ENCODE measurements around the gene RNASE4. TPM values are rescaled to one million over a fixed set of nuclear protein-coding genes. Genes with fewer than 3 reads are reported as not detected.
A peak's percentile ranks its signal among the peaks of the same experiment; 100 is the strongest.

RNASE4 gene
- total and polyA plus RNA-seq, 2 donors (not counting 3 experiments of a cell fraction or from before 2014, with no cell fraction given), result 6.9 to 27.4 TPM

- CTCF ChIA-PET, result interaction anchor here (0.9 to 6.4 kb wide), 10 partner anchors 7 to 352 kb away, joined by 3 to 49 read pairs (median 12); partner anchors contain the start of gene PARP2
- intact Hi-C loops (cut with micrococcal nuclease), result no loop called here
- Histone ChIP-seq H3K79me2 (ENCODE audit: control insufficient read depth, insufficient read depth, low read length) (no peaks in the 10 kb centered on the region), H3K9me1 (replicated peaks; ENCODE audit: control insufficient read depth, extremely low read depth, insufficient read depth, low read length) (no peaks in the 10 kb centered on the region), H4K20me1 (replicated peaks; ENCODE audit: control insufficient read depth, extremely low read depth, insufficient read depth, low read length) (no peaks in the 10 kb centered on the region), H3K36me3 (ENCODE audit: control insufficient read depth in 2 of 2, extremely low read depth in 1 of 2, insufficient read depth in 2 of 2, low read length in 2 of 2) (no peaks in the 10 kb centered on the region), H3K4me1 (ENCODE audit: control insufficient read depth, extremely low read depth, insufficient read depth, low read length) (peaks cover 27% of the 10 kb centered on the region), H2AFZ (ENCODE audit: low read depth, low read length) (peak overlapping the region; percentile 98), H3K27ac (ENCODE audit: insufficient read depth, low read depth, low read length) (peak overlapping the region; percentile 97), H3K9me3 (replicated peaks; ENCODE audit: control insufficient read depth, insufficient read depth, low read length) (no peaks in the 10 kb centered on the region), H3K4me3 (replicated peaks in 1 of 3; ENCODE audit: insufficient read depth in 1 of 3, low read depth in 1 of 3, low read length in 3 of 3) (peak overlapping the region; percentile 40 to 84 (median 80)), H3K27me3 (ENCODE audit: control insufficient read depth in 2 of 2, insufficient read depth in 2 of 2, low read length in 2 of 2) (no peaks in the 10 kb centered on the region), H3K9ac (replicated peaks; ENCODE audit: extremely low read depth, insufficient read depth, low read length) (peak overlapping the region; percentile 97), H3K4me2 (ENCODE audit: insufficient read depth, low read length) (peak overlapping the region; percentile 86)
- DNase-seq (ENCODE audit: low read depth, low spot score) (peak; percentile 86), FAIRE-seq (peak; percentile 88)
- POLR2A ChIA-PET, result interaction anchor here (0.9 to 1.9 kb wide), 4 partner anchors 18 to 228 kb away, joined by 3 to 6 read pairs (median 4); partner anchors contain the start of genes APEX1 and OSGEP
- TF ChIP-seq GATA2 (IDR thresholded peaks at IDR 0.05; ENCODE audit: insufficient read depth, insufficient read length, low read depth, low read length) (peak; percentile 63), POLR2AphosphoS5 (IDR thresholded peaks at IDR 0.05; ENCODE audit: insufficient read depth, low read depth, low read length) (no peak)
- BruUV-seq (replicated peaks), result TSS peak; percentile 76
- dilution Hi-C loops (cut with MboI; ENCODE audit: extremely low pct_ligation_motif_present, low sequenced_read_pairs), result no loop called here
Measured at GRCh38 chr14:20683125-20683890, 1.1 kb upstream of the RNASE4 start.

- CTCF ChIA-PET, result interaction anchor here (0.7 to 6.4 kb wide), 8 partner anchors 20 to 286 kb away, joined by 3 to 49 read pairs (median 6); no protein-coding TSS in a partner anchor
- no TSS peak for BruUV-seq (replicated peaks)
- Histone ChIP-seq H3K4me3 (replicated peaks in 1 of 3; ENCODE audit: insufficient read depth in 1 of 3, low read depth in 1 of 3, low read length in 3 of 3) (peak overlapping the region; percentile 80 to 90 (median 84)), H3K9ac (replicated peaks; ENCODE audit: extremely low read depth, insufficient read depth, low read length) (peak overlapping the region; percentile 97), H3K27me3 (ENCODE audit: control insufficient read depth in 2 of 2, insufficient read depth in 2 of 2, low read length in 2 of 2) (no peaks in the 10 kb centered on the region), H3K9me3 (replicated peaks; ENCODE audit: control insufficient read depth, insufficient read depth, low read length) (no peaks in the 10 kb centered on the region), H2AFZ (ENCODE audit: low read depth, low read length) (peak overlapping the region; percentile 97), H3K79me2 (ENCODE audit: control insufficient read depth, insufficient read depth, low read length) (no peaks in the 10 kb centered on the region), H3K27ac (ENCODE audit: insufficient read depth, low read depth, low read length) (peak overlapping the region; percentile 63), H3K4me1 (ENCODE audit: control insufficient read depth, extremely low read depth, insufficient read depth, low read length) (peaks cover 27% of the 10 kb centered on the region), H3K9me1 (replicated peaks; ENCODE audit: control insufficient read depth, extremely low read depth, insufficient read depth, low read length) (no peaks in the 10 kb centered on the region), H3K4me2 (ENCODE audit: insufficient read depth, low read length) (peak overlapping the region; percentile 86), H3K36me3 (ENCODE audit: control insufficient read depth in 2 of 2, extremely low read depth in 1 of 2, insufficient read depth in 2 of 2, low read length in 2 of 2) (no peaks in the 10 kb centered on the region), H4K20me1 (replicated peaks; ENCODE audit: control insufficient read depth, extremely low read depth, insufficient read depth, low read length) (no peaks in the 10 kb centered on the region)
- DNase-seq (ENCODE audit: low read depth, low spot score) (no peak), FAIRE-seq (no peak)
- dilution Hi-C loops (cut with MboI; ENCODE audit: extremely low pct_ligation_motif_present, low sequenced_read_pairs) (no loop called here), intact Hi-C loops (cut with micrococcal nuclease) (loop anchor here (1.0 to 2.0 kb wide), 6 partner anchors 22 to 352 kb away; partner anchors contain the start of genes CCNB1IP1 and PIP4P1)
- TF ChIP-seq EZH2 (IDR thresholded peaks at IDR 0.05; ENCODE audit: borderline replicate concordance, low read depth, low read length, severe bottlenecking), result no peak
- no peak for TF ChIP-seq CTCF (IDR thresholded peaks at IDR 0.05; ENCODE audit: extremely low read depth in 1 of 2, insufficient read depth in 1 of 2, low read depth in 1 of 2, low read length in 2 of 2)
- no peak for TF ChIP-seq JUN (IDR thresholded peaks at IDR 0.05; ENCODE audit: borderline replicate concordance, insufficient read depth, insufficient read length, low read depth)
- TF ChIP-seq FOS (IDR thresholded peaks at IDR 0.05; ENCODE audit: borderline replicate concordance, insufficient read depth, low read length), result no peak
- no peak for TF ChIP-seq GATA2 (IDR thresholded peaks at IDR 0.05; ENCODE audit: insufficient read depth, insufficient read length, low read depth, low read length)
- no peak for TF ChIP-seq POLR2AphosphoS5 (IDR thresholded peaks at IDR 0.05; ENCODE audit: insufficient read depth, low read depth, low read length)
- no peak for TF ChIP-seq MAX (IDR thresholded peaks at IDR 0.05; ENCODE audit: insufficient read depth, insufficient read length)
- TF ChIP-seq POLR2A (IDR thresholded peaks at IDR 0.05; ENCODE audit: low read depth, low read length), result no peak
- no peak for TF ChIP-seq MYC (IDR thresholded peaks at IDR 0.05; ENCODE audit: low read depth, low read length)
- POLR2A ChIA-PET, result interaction anchor here (1.9 kb wide), 1 partner anchor 215 kb away, joined by 6 read pairs; no protein-coding TSS in a partner anchor
Measured at GRCh38 chr14:20684662-20685456, 499 bp downstream of the RNASE4 start.
